Left lung (tissue), 14 donors: ENCODE data around the gene MTRF1L. TPM values are rescaled to one million over a fixed set of nuclear protein-coding genes. Genes with fewer than 3 reads are reported as not detected.

Experiments used
- ATAC-seq: fragments of 200-7000 bp; cut with Tn5 transposase; one replicate; pipeline ENCODE4 v1.9.1; 2020; ENCODE audit warnings: moderate library complexity
- DNase-seq, 4 donors: peaks; one replicate each; pipeline ENCODE4 v3.0.0-alpha.2; 2013 to 2020
- H3K27ac ChIP-seq, 2 donors: fragments of 200-600 bp; sonication (generic) in 1 of 2; one replicate each; pipeline versions ENCODE4 v1.5.0 to v1.8.0; 2020 to 2021
- H3K27me3 ChIP-seq, 2 donors: fragments of 200-600 bp; sonication (generic) in 1 of 2; one replicate each; pipeline versions ENCODE4 v1.5.0 to v1.8.0; 2020 to 2021
- H3K36me3 ChIP-seq, 2 donors: fragments of 200-600 bp; sonication (generic) in 1 of 2; one replicate each; pipeline versions ENCODE4 v1.5.0 to v1.8.0; 2020 to 2021
- H3K4me1 ChIP-seq, 2 donors: fragments of 200-600 bp; one replicate each; pipeline ENCODE4 v1.8.0; 2021
- H3K4me3 ChIP-seq, 2 donors: fragments of 200-600 bp; sonication (generic) in 1 of 2; one replicate each; pipeline versions ENCODE4 v1.5.0 to v1.8.0; 2020 to 2021; ENCODE audit warnings: mild to moderate bottlenecking in 1 of 2
- H3K9me3 ChIP-seq, 2 donors: fragments of 200-600 bp; sonication (generic) in 1 of 2; one replicate each; pipeline versions ENCODE4 v1.5.0 to v1.8.0; 2020 to 2021
- CTCF ChIP-seq, 2 donors: fragments of 200-600 bp; sonication (generic) in 1 of 2; IDR thresholded peaks; one replicate each; pipeline versions ENCODE4 v1.5.0 to v1.8.0; 2021; ENCODE audit warnings: antibody characterized with exemption in 2 of 2
- intact Hi-C, 2 donors: fragments of 100-400 bp; cut with DNase I; formaldehyde crosslinking; loops; one replicate each; pipeline versions ENCODE4 v1.11.2 to v1.14.2; 2022
- long read RNA-seq, 12 donors: library from polyadenylated mRNA in 2 of 12; unstranded in 2 of 12; transcript quantifications; one replicate each; pipeline ENCODE4 v2.0.0 and lab custom pipeline, GENCODE V29; 2019 to 2026
- polyA plus RNA-seq, 6 donors: library from polyadenylated mRNA; unstranded; fragments of 120-200 nt; gene quantifications; one replicate each; pipeline ENCODE4 v1.2.1, GENCODE V29; 2013; ENCODE audit not compliant: insufficient read length in 6 of 6
- total RNA-seq, 2 donors: library from RNA; stranded (reverse); fragmentation: NEBNext Ultra II Directional; extraction: Animal tissue kit (Norgen Biotek cat#: 25700); gene quantifications; one replicate each; pipeline ENCODE4 v1.2.1, GENCODE V29; 2021
- donor health status: DM: no; HTN: yes; CAD: no.
- donor health status: DM: no; HTN: no; CAD: no.

MTRF1L gene, protein sequence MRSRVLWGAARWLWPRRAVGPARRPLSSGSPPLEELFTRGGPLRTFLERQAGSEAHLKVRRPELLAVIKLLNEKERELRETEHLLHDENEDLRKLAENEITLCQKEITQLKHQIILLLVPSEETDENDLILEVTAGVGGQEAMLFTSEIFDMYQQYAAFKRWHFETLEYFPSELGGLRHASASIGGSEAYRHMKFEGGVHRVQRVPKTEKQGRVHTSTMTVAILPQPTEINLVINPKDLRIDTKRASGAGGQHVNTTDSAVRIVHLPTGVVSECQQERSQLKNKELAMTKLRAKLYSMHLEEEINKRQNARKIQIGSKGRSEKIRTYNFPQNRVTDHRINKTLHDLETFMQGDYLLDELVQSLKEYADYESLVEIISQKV
- total RNA-seq = 10 to 100 TPM; 14.7 to 26.3 TPM
- polyA plus RNA-seq = 10 to 100 TPM; 18.8 to 26.8 (median 20.9) TPM
- long read RNA-seq, donor 1, partial matches to known transcripts = 0 of 7 reads
- long read RNA-seq, donor 1, other reads (novel, unspliced or antisense) = 0 of 7 reads
- long read RNA-seq, donor 2, partial matches to known transcripts = 0 of 11 reads
- long read RNA-seq, donor 2, other reads (novel, unspliced or antisense) = 0 of 11 reads
- long read RNA-seq, donor 3, partial matches to known transcripts = 0 of 6 reads
- long read RNA-seq, donor 3, other reads (novel, unspliced or antisense) = 0 of 6 reads
- long read RNA-seq, donor 4, partial matches to known transcripts = 2 of 9 reads
- long read RNA-seq, donor 4, other reads (novel, unspliced or antisense) = 0 of 9 reads
- long read RNA-seq, donor 5, partial matches to known transcripts = 0 of 10 reads
- long read RNA-seq, donor 5, other reads (novel, unspliced or antisense) = 0 of 10 reads
- long read RNA-seq, donor 6, partial matches to known transcripts = 0 of 4 reads
- long read RNA-seq, donor 6, other reads (novel, unspliced or antisense) = 0 of 4 reads
- long read RNA-seq, donor 7, partial matches to known transcripts = 0 of 3 reads
- long read RNA-seq, donor 7, other reads (novel, unspliced or antisense) = 0 of 3 reads
- long read RNA-seq, donor 8, partial matches to known transcripts = 0 of 1 reads
- long read RNA-seq, donor 8, other reads (novel, unspliced or antisense) = 0 of 1 reads
- long read RNA-seq, donor 9 = 0 reads
- long read RNA-seq, donor 10, partial matches to known transcripts = 3 of 9 reads
- long read RNA-seq, donor 10, other reads (novel, unspliced or antisense) = 3 of 9 reads
- long read RNA-seq, donor 11, transcript MTRF1L-209 (2 exons, 447 nt) = major isoform, 5 of 25 reads
- long read RNA-seq, donor 11, partial matches to known transcripts = 12 of 25 reads
- long read RNA-seq, donor 11, other reads (novel, unspliced or antisense) = 0 of 25 reads
- long read RNA-seq, donor 12, partial matches to known transcripts = 0 of 2 reads
- long read RNA-seq, donor 12, other reads (novel, unspliced or antisense) = 0 of 2 reads

GRCh38 chr6:153002613-153003365 lies at the start of gene MTRF1L:
TSS of gene MTRF1L (minus strand) at chr6:153002709. CDS start at chr6:153002685, 24 bp downstream.
- peaks cover 0 to 7% of the 10 kb centered on the region in 2 donors for H3K36me3 ChIP-seq
- peak within 1 kb of the TSS; percentile 59 to 71 for H3K4me3 ChIP-seq
- intact Hi-C loops = no loop called here
- peak within 1 kb of the TSS; percentile 88 to 89 for H3K27ac ChIP-seq
- no peaks in the 10 kb centered on the region for H3K9me3 ChIP-seq
- peaks cover 11 to 32% of the 10 kb centered on the region in 2 donors for H3K4me1 ChIP-seq
- DNase-seq (peak; percentile 93 to 96 (median 96)), ATAC-seq (peak; percentile 98)
- TF ChIP-seq CTCF (IDR thresholded peaks at IDR 0.05) = no peak
- H3K27me3 ChIP-seq = no peaks in the 10 kb centered on the region

- no peak for TF ChIP-seq CTCF (IDR thresholded peaks at IDR 0.05)
- H3K4me1 ChIP-seq = no peaks in the 10 kb centered on the region
- DNase-seq (no peak), ATAC-seq (no peak)
- intact Hi-C loops = no loop called here
- no peaks in the 10 kb centered on the region for H3K36me3 ChIP-seq
- H3K4me3 ChIP-seq = no peak overlapping the region
- no peaks in the 10 kb centered on the region for H3K27me3 ChIP-seq
- H3K27ac ChIP-seq = no peak overlapping the region
- H3K9me3 ChIP-seq = no peaks in the 10 kb centered on the region
Measured at GRCh38 chr6:153051801-153052200, 49.3 kb upstream of the MTRF1L start.

DNA sequence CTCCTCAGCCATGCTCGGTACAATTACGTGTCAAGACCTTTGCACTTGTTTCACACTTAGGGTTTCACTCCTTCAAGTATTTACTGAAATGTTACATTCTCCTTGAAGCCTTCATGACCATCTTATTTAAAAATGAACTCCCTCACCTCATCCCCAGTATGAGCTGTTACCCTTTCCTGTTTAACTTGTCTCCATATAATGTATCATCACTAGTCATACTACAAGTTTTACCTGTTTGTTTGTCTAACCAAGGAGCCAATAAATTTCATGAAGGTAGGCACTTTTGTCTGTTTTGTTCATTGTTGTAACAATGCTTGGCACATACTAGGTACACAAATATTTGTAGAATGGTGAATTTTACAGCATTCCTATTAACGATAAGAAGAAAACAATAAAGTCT lies 46.1 kb upstream of the MTRF1L start:
- DNase-seq = no peak
- no peaks in the 10 kb centered on the region for H3K9me3 ChIP-seq
- H3K27me3 ChIP-seq = no peaks in the 10 kb centered on the region
- no peaks in the 10 kb centered on the region for H3K36me3 ChIP-seq
- H3K27ac ChIP-seq = no peak overlapping the region
- H3K4me1 ChIP-seq = no peaks in the 10 kb centered on the region
- no peak overlapping the region for H3K4me3 ChIP-seq
- intact Hi-C loops = no loop called here
- TF ChIP-seq CTCF (IDR thresholded peaks at IDR 0.05) = no peak
- ATAC-seq = no peak

- ATAC-seq (no peak), DNase-seq (no peak)
- no peaks in the 10 kb centered on the region for H3K9me3 ChIP-seq
- H3K4me3 ChIP-seq = no peak overlapping the region
- intact Hi-C loops = no loop called here
- no peak for TF ChIP-seq CTCF (IDR thresholded peaks at IDR 0.05)
- no peaks in the 10 kb centered on the region for H3K4me1 ChIP-seq
- no peak overlapping the region for H3K27ac ChIP-seq
- H3K36me3 ChIP-seq = no peaks in the 10 kb centered on the region
- no peaks in the 10 kb centered on the region for H3K27me3 ChIP-seq
Measured at GRCh38 chr6:153047386-153047785, 44.9 kb upstream of the MTRF1L start.
